AG09309 (cell line): ENCODE results near the gene ADAMTS12.

Experiments
- DNase-seq: peaks from one replicate; pipeline ENCODE4 v3.0.0-alpha.2; 2010; ENCODE audit warnings: low read depth
- H3K4me3 ChIP-seq: 2 replicates; pipeline ENCODE4 v1.5.1; 2011; ENCODE audit warnings: mild to moderate bottlenecking, low read depth, low read length, moderate library complexity; ENCODE audit not compliant: control insufficient read depth
- CTCF ChIP-seq: IDR thresholded peaks from 2 replicates; pipeline ENCODE4 v1.5.1; 2011; ENCODE audit warnings: mild to moderate bottlenecking, low read depth, low read length, inconsistent platforms; ENCODE audit not compliant: insufficient read depth, control insufficient read depth; ENCODE audit errors: missing control alignments

The ADAMTS12 gene

GRCh38 chr5:33501260-33501659 lies 390.5 kb downstream of the ADAMTS12 start:
- H3K4me3 ChIP-seq, result no peak overlapping the region
- TF ChIP-seq CTCF, result no peak
- DNase-seq, result no peak

GRCh38 chr5:33494466-33494865 lies 397.3 kb downstream of the ADAMTS12 start:
- TF ChIP-seq CTCF, result no peak
- DNase-seq, result no peak
- no peak overlapping the region for H3K4me3 ChIP-seq

- no peak overlapping the region for H3K4me3 ChIP-seq
- no peak for DNase-seq
- no peak for TF ChIP-seq CTCF
These were observed 399.8 kb downstream of the ADAMTS12 start for GRCh38 chr5:33491941-33492340.

GRCh38 chr5:33490071-33490665 lies 401.6 kb downstream of the ADAMTS12 start:
- no peak for TF ChIP-seq CTCF
- no peak for DNase-seq
- H3K4me3 ChIP-seq, result no peak overlapping the region

GRCh38 chr5:33489481-33490067 lies 402.2 kb downstream of the ADAMTS12 start:
- DNase-seq, result no peak

GRCh38 chr5:33488558-33489355 lies 403.0 kb downstream of the ADAMTS12 start:
- TF ChIP-seq CTCF, result no peak
- no peak overlapping the region for H3K4me3 ChIP-seq
- no peak for DNase-seq

More at GRCh38 chr5:33489481-33490067, 402.2 kb downstream of the ADAMTS12 start:
- TF ChIP-seq CTCF, result no peak
- no peak overlapping the region for H3K4me3 ChIP-seq
